GM23338 (cell line): ENCODE results near the gene OR56A4.

ENCODE experiments used
- POLR2AphosphoS5 ChIP-seq: IDR thresholded peaks from 2 replicates; pipeline ENCODE4 v1.6.1; 2016; ENCODE audit warnings: antibody characterized with exemption, low read depth
- TF ChIP-seq, protein P1 (sequence below), 2 experiments: fragments of 200-600 bp in 1 of 2; sonication (generic) in 1 of 2; conservative IDR thresholded peaks; 2 replicates each; pipeline versions ENCODE4 v1.5.1 to v1.6.1; 2016 to 2017; ENCODE audit warnings: antibody characterized with exemption in 2 of 2, low read depth in 2 of 2, mild to moderate bottlenecking in 2 of 2, moderate library complexity in 1 of 2

DNA sequence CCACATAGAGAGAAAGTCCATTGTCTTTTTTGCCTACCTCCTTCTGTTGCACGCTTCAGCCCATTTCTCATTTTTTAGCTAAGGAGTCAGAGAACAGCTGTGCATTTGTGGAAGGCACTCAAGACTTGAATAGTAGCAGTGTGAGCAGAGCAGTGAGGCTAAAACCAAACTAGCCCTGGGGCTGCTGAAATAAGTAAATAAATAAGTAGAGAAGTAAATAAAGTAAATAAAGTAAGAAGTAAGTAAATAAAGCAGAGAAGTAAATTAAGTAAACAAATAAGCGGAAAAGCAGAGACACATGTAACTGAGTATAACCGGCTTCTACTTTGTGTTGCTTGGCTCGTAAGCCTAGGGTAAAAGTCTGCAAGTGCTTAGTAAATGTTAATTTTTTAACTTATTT is 17.5 kb downstream of the OR56A4 start:
- TF ChIP-seq, protein P1, sequence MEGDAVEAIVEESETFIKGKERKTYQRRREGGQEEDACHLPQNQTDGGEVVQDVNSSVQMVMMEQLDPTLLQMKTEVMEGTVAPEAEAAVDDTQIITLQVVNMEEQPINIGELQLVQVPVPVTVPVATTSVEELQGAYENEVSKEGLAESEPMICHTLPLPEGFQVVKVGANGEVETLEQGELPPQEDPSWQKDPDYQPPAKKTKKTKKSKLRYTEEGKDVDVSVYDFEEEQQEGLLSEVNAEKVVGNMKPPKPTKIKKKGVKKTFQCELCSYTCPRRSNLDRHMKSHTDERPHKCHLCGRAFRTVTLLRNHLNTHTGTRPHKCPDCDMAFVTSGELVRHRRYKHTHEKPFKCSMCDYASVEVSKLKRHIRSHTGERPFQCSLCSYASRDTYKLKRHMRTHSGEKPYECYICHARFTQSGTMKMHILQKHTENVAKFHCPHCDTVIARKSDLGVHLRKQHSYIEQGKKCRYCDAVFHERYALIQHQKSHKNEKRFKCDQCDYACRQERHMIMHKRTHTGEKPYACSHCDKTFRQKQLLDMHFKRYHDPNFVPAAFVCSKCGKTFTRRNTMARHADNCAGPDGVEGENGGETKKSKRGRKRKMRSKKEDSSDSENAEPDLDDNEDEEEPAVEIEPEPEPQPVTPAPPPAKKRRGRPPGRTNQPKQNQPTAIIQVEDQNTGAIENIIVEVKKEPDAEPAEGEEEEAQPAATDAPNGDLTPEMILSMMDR (conservative IDR thresholded peaks at IDR 0.05; ENCODE audit: low read depth in 2 of 2) = no peak
- TF ChIP-seq POLR2AphosphoS5 = no peak
